Trophoblast cell (in vitro differentiated cells and primary cell): ENCODE results near the gene RADIL.

Experiments used
- DNase-seq, 2 donors: peaks; one replicate each; pipeline ENCODE4 v3.0.0-alpha.2; 2016
- H2AFZ ChIP-seq: 2 replicates; pipeline ENCODE4 v1.6.1; 2013; ENCODE audit warnings: low read length, moderate library complexity, mild to moderate bottlenecking; ENCODE audit not compliant: insufficient read depth, poor library complexity
- H2AK5ac ChIP-seq: 2 replicates; pipeline ENCODE4 v1.6.1; 2013; ENCODE audit warnings: mild to moderate bottlenecking, low read length
- H2BK120ac ChIP-seq: 2 replicates; pipeline ENCODE4 v1.6.1; 2013; ENCODE audit warnings: low read length, mild to moderate bottlenecking, moderate library complexity; ENCODE audit not compliant: insufficient read depth, poor library complexity
- H2BK12ac ChIP-seq: 2 replicates; pipeline ENCODE4 v1.6.1; 2013; ENCODE audit warnings: mild to moderate bottlenecking, low read length, moderate library complexity
- H2BK5ac ChIP-seq: 2 replicates; pipeline ENCODE4 v1.6.1; 2013; ENCODE audit warnings: low read length, low read depth, moderate library complexity, mild to moderate bottlenecking; ENCODE audit not compliant: poor library complexity
- H3K14ac ChIP-seq: 2 replicates; pipeline ENCODE4 v1.6.1; 2013; ENCODE audit warnings: mild to moderate bottlenecking, low read length
- H3K18ac ChIP-seq: 2 replicates; pipeline ENCODE4 v1.6.1; 2013; ENCODE audit warnings: mild to moderate bottlenecking, low read length
- H3K23ac ChIP-seq: 2 replicates; pipeline ENCODE4 v1.6.1; 2013; ENCODE audit warnings: low read length
- H3K27ac ChIP-seq: 2 replicates; pipeline ENCODE4 v1.5.1; 2013; ENCODE audit warnings: low read depth, mild to moderate bottlenecking, inconsistent platforms, low read length, moderate library complexity
- H3K27me3 ChIP-seq: 2 replicates; pipeline ENCODE4 v1.6.1; 2013; ENCODE audit warnings: inconsistent platforms, mild to moderate bottlenecking, low read length, moderate library complexity; ENCODE audit not compliant: insufficient read depth
- H3K36me3 ChIP-seq, 2 experiments: 1 replicate in 1 of 2; 2 replicates in 1 of 2; pipeline ENCODE4 v1.6.1; 2013; ENCODE audit warnings: low read length in 2 of 2, mild to moderate bottlenecking in 2 of 2, moderate library complexity in 1 of 2; ENCODE audit not compliant: insufficient read depth in 2 of 2, control insufficient read depth in 1 of 2
- H3K4ac ChIP-seq: 2 replicates; pipeline ENCODE4 v1.6.1; 2013; ENCODE audit warnings: low read depth, mild to moderate bottlenecking, low read length, moderate library complexity
- H3K4me1 ChIP-seq, 2 experiments: 1 replicate in 1 of 2; 2 replicates in 1 of 2; pipeline ENCODE4 v1.6.1; 2013; ENCODE audit warnings: low read length in 2 of 2, mild to moderate bottlenecking in 2 of 2, moderate library complexity in 1 of 2; ENCODE audit not compliant: insufficient read depth in 2 of 2, control insufficient read depth in 1 of 2
- H3K4me2 ChIP-seq: 2 replicates; pipeline ENCODE4 v1.6.1; 2013; ENCODE audit warnings: inconsistent platforms, mild to moderate bottlenecking, low read length, moderate library complexity
- H3K4me3 ChIP-seq: 2 replicates; pipeline ENCODE4 v1.5.1; 2013; ENCODE audit warnings: mild to moderate bottlenecking, low read depth, low read length, inconsistent platforms
- H3K79me1 ChIP-seq: one replicate; pipeline ENCODE4 v1.6.1; 2013; ENCODE audit warnings: low read length
- H3K79me2 ChIP-seq: 2 replicates; pipeline ENCODE4 v1.6.1; 2013; ENCODE audit warnings: low read length, mild to moderate bottlenecking; ENCODE audit not compliant: control insufficient read depth, insufficient read depth, poor library complexity
- H3K9ac ChIP-seq: 2 replicates; pipeline ENCODE4 v1.6.1; 2013; ENCODE audit warnings: mild to moderate bottlenecking, low read length
- H3K9me3 ChIP-seq: 2 replicates; pipeline ENCODE4 v1.6.1; 2013; ENCODE audit warnings: low read depth, mild to moderate bottlenecking, control low read depth, inconsistent platforms, low read length; ENCODE audit not compliant: insufficient read depth
- H4K12ac ChIP-seq: 2 replicates; pipeline ENCODE4 v1.6.1; 2013; ENCODE audit warnings: low read depth, mild to moderate bottlenecking, low read length, moderate library complexity
- H4K8ac ChIP-seq: 2 replicates; pipeline ENCODE4 v1.6.1; 2013; ENCODE audit warnings: low read depth, mild to moderate bottlenecking, low read length, moderate library complexity
- H4K91ac ChIP-seq: one replicate; pipeline ENCODE4 v1.6.1; 2013; ENCODE audit warnings: low read depth, mild to moderate bottlenecking, low read length, moderate library complexity
- WGBS: extraction: QIAGEN DNeasy Blood & Tissue Kit; methylation state at CpG from one replicate; pipeline ENCODE4 v1.1.7; 2013; ENCODE audit warnings: missing lambda C conversion rate; ENCODE audit not compliant: insufficient read length, insufficient coverage; ENCODE audit errors: extremely low coverage; 5-methylcytosine and 5-hydroxymethylcytosine counted together

Gene RADIL

GRCh38 chr7:4905171-4905570, 21.7 kb upstream of the RADIL start:
- H3K4me3 ChIP-seq, result no peak overlapping the region
- no peak overlapping the region for H3K9ac ChIP-seq
- no peak overlapping the region for H4K12ac ChIP-seq
- no peak overlapping the region for H3K27ac ChIP-seq
- no peaks in the 10 kb centered on the region for H3K4me1 ChIP-seq
- DNase-seq, result no peak
- no peak overlapping the region for H4K8ac ChIP-seq
- no peaks in the 10 kb centered on the region for H3K79me2 ChIP-seq
- H2AFZ ChIP-seq, result no peak overlapping the region
- H2BK5ac ChIP-seq, result no peak overlapping the region
- peaks cover 10% of the 10 kb centered on the region for H3K9me3 ChIP-seq
- no peak overlapping the region for H3K18ac ChIP-seq
- H3K36me3 ChIP-seq, result no peaks in the 10 kb centered on the region
- H3K27me3 ChIP-seq, result no peaks in the 10 kb centered on the region
- H3K14ac ChIP-seq, result no peak overlapping the region
- H3K4me2 ChIP-seq, result no peak overlapping the region
- H4K91ac ChIP-seq, result no peak overlapping the region
- WGBS, result no CpG with 5 or more reads among the region's 1 CpG
- no peak overlapping the region for H2BK120ac ChIP-seq
- no peaks in the 10 kb centered on the region for H3K79me1 ChIP-seq
- H3K4ac ChIP-seq, result no peak overlapping the region
- H2AK5ac ChIP-seq, result no peak overlapping the region
- no peak overlapping the region for H3K23ac ChIP-seq
- no peak overlapping the region for H2BK12ac ChIP-seq

DNA sequence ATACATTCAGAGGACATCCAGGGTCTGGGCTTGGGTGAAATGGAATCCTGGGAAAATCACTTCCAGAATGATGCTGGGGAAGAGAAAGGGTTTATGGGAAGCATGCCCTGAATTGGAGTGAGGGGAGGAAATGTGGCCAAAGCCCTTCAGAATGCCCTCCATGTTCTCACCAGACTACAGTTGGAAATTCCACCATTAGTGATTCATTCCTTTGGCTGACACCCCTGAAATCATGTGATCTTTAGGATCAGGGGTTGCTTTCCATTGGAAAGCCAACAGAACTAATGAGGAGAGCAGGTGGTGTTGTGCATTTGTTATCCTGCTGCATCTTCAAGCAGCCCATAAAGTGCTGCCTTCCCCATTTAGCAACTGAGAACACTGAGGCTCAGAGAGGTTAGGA, 20.8 kb upstream of the RADIL start:
- no peak overlapping the region for H2AFZ ChIP-seq
- no peak overlapping the region for H3K4me2 ChIP-seq
- H3K18ac ChIP-seq, result no peak overlapping the region
- H3K9ac ChIP-seq, result no peak overlapping the region
- no peak overlapping the region for H3K14ac ChIP-seq
- H4K91ac ChIP-seq, result no peak overlapping the region
- no peak overlapping the region for H2BK5ac ChIP-seq
- no peak overlapping the region for H4K12ac ChIP-seq
- no peak overlapping the region for H3K4ac ChIP-seq
- H3K79me1 ChIP-seq, result no peaks in the 10 kb centered on the region
- no peaks in the 10 kb centered on the region for H3K4me1 ChIP-seq
- H3K4me3 ChIP-seq, result no peak overlapping the region
- no peaks in the 10 kb centered on the region for H3K36me3 ChIP-seq
- H3K9me3 ChIP-seq, result peaks cover 10% of the 10 kb centered on the region
- no peaks in the 10 kb centered on the region for H3K27me3 ChIP-seq
- H4K8ac ChIP-seq, result no peak overlapping the region
- H2AK5ac ChIP-seq, result no peak overlapping the region
- DNase-seq, result no peak
- H2BK12ac ChIP-seq, result no peak overlapping the region
- H2BK120ac ChIP-seq, result no peak overlapping the region
- no peak overlapping the region for H3K27ac ChIP-seq
- no peaks in the 10 kb centered on the region for H3K79me2 ChIP-seq
- H3K23ac ChIP-seq, result no peak overlapping the region

- Histone ChIP-seq H3K27me3 (no peaks in the 10 kb centered on the region), H2BK120ac (no peak overlapping the region), H3K4me3 (no peak overlapping the region), H3K4ac (no peak overlapping the region), H2AFZ (no peak overlapping the region), H4K8ac (no peak overlapping the region), H3K14ac (no peak overlapping the region), H2AK5ac (no peak overlapping the region), H4K91ac (no peak overlapping the region), H4K12ac (no peak overlapping the region), H3K18ac (no peak overlapping the region), H2BK12ac (no peak overlapping the region), H3K27ac (no peak overlapping the region), H3K9me3 (peaks cover 4% of the 10 kb centered on the region), H3K79me1 (no peaks in the 10 kb centered on the region), H3K23ac (no peak overlapping the region), H3K9ac (no peak overlapping the region), H3K4me2 (no peak overlapping the region), H3K4me1 (no peaks in the 10 kb centered on the region), H3K36me3 (no peaks in the 10 kb centered on the region), H2BK5ac (no peak overlapping the region), H3K79me2 (no peaks in the 10 kb centered on the region)
- DNase-seq, result no peak
- no CpG with 5 or more reads among the region's 11 CpGs for WGBS
These were observed 12.2 kb upstream of the RADIL start for GRCh38 chr7:4895766-4896165.

- Histone ChIP-seq H3K4me2 (no peak overlapping the region), H3K14ac (no peak overlapping the region), H2BK12ac (no peak overlapping the region), H3K9me3 (peaks cover 4% of the 10 kb centered on the region), H2AFZ (no peak overlapping the region), H3K36me3 (no peaks in the 10 kb centered on the region), H3K79me1 (no peaks in the 10 kb centered on the region), H3K79me2 (no peaks in the 10 kb centered on the region), H3K27me3 (no peaks in the 10 kb centered on the region), H3K4me1 (no peaks in the 10 kb centered on the region), H3K4ac (no peak overlapping the region), H3K9ac (no peak overlapping the region), H2BK120ac (no peak overlapping the region), H2BK5ac (no peak overlapping the region), H3K27ac (no peak overlapping the region), H4K91ac (no peak overlapping the region), H2AK5ac (no peak overlapping the region), H3K18ac (no peak overlapping the region), H3K4me3 (no peak overlapping the region), H4K12ac (no peak overlapping the region), H3K23ac (no peak overlapping the region), H4K8ac (no peak overlapping the region)
- no peak for DNase-seq
- no CpG with 5 or more reads among the region's 9 CpGs for WGBS
These were observed 11.0 kb upstream of the RADIL start for GRCh38 chr7:4894482-4894881.
